K562 (cell line): Measurements from ENCODE around the gene KRTAP23-1. TPM values are rescaled to one million over a fixed set of nuclear protein-coding genes. Genes with fewer than 3 reads are reported as not detected.

Source experiments
- ATAC-seq: fragments of 200-7000 bp; cut with Tn5 transposase; 3 replicates; pipeline ENCODE4 v1.9.1; 2020; ENCODE audit warnings: moderate library complexity
- BruUV-seq: library from RNA; stranded (reverse); fragments of 400-500 nt; replicated peaks from 2 replicates; lab custom pipeline; 2021; lab: Mats Ljungman, UMichigan
- CTCF ChIA-PET: fragments of 300-600 bp; formaldehyde crosslinking; extraction: SDS; loops from one replicate; lab custom pipeline; 2021; ENCODE audit warnings: low intra/inter-chr PET ratio; lab: Yijun Ruan, JAX
- POLR2A ChIA-PET: fragments of 300-600, 350-650 bp; sonication (Branson Sonifier 250); formaldehyde crosslinking; extraction: SDS; loops from one replicate; lab custom pipeline; 2021; ENCODE audit warnings: antibody characterized with exemption, inconsistent platforms; lab: Yijun Ruan, JAX
- DNase-seq, 4 experiments: peaks; one replicate each; pipeline versions ENCODE4 v3.0.0 to v3.0.0-alpha.2; 2011 to 2018; ENCODE audit warnings: low spot score in 3 of 4, mixed read lengths in 3 of 4; ENCODE audit errors: extremely low read depth in 1 of 4
- FAIRE-seq: peaks from 2 replicates; lab custom pipeline; 2011; peaks lifted over from hg19 to GRCh38; lab: Jason Lieb, UNC
- H2AFZ ChIP-seq: 2 replicates; pipeline ENCODE4 v1.6.0; 2011; ENCODE audit warnings: low read depth, low read length, control low read depth, inconsistent platforms
- H3K27ac ChIP-seq: fragments of 200-600 bp; 3 replicates; pipeline ENCODE4 v1.8.0; 2011; ENCODE audit warnings: low read depth, mild to moderate bottlenecking, control low read depth, inconsistent platforms, low read length, moderate library complexity, mixed read lengths; ENCODE audit errors: extremely low read depth
- H3K27me3 ChIP-seq, 2 experiments: fragments of 300-600 bp in 1 of 2; 2 replicates in 1 of 2; 3 replicates in 1 of 2; pipeline versions ENCODE4 v1.6.0 to v1.8.0; 2011; ENCODE audit warnings: inconsistent platforms in 2 of 2, low read length in 2 of 2, mild to moderate bottlenecking in 1 of 2, mixed read lengths in 1 of 2, moderate library complexity in 1 of 2; ENCODE audit not compliant: control insufficient read depth in 2 of 2, insufficient read depth in 2 of 2
- H3K36me3 ChIP-seq: fragments of 300-600 bp; 3 replicates; pipeline ENCODE4 v1.8.0; 2011; ENCODE audit warnings: mild to moderate bottlenecking, low read length, inconsistent platforms; ENCODE audit not compliant: control insufficient read depth, insufficient read depth
- H3K4me1 ChIP-seq, 2 experiments: fragments of 200-600 bp in 1 of 2; replicated peaks in 1 of 2; 2 replicates in 1 of 2; 3 replicates in 1 of 2; pipeline versions ENCODE4 v1.5.1 to v1.8.0; 2011; ENCODE audit warnings: inconsistent platforms in 2 of 2, low read length in 2 of 2, mild to moderate bottlenecking in 1 of 2, mixed read lengths in 1 of 2, moderate library complexity in 1 of 2; ENCODE audit not compliant: control insufficient read depth in 2 of 2, insufficient read depth in 2 of 2
- H3K4me2 ChIP-seq: 2 replicates; pipeline ENCODE4 v1.6.1; 2011; ENCODE audit warnings: low read length, control low read depth, inconsistent platforms, mixed read lengths; ENCODE audit not compliant: insufficient read depth
- H3K4me3 ChIP-seq: fragments of 200-600 bp; sonication (generic), shearing (Covaris generic); 2 replicates; pipeline ENCODE4 v1.5.1; 2016; ENCODE audit warnings: control low read depth, inconsistent platforms
- H3K79me2 ChIP-seq: fragments of 200-600 bp; 3 replicates; pipeline ENCODE4 v1.8.0; 2011; ENCODE audit warnings: low read length, inconsistent platforms; ENCODE audit not compliant: control insufficient read depth, insufficient read depth
- H3K9ac ChIP-seq, 2 experiments: 2 replicates each; pipeline versions ENCODE4 v1.6.0 to v1.6.1; 2011; ENCODE audit warnings: low read depth in 2 of 2, low read length in 2 of 2, control low read depth in 1 of 2, inconsistent platforms in 1 of 2, mild to moderate bottlenecking in 1 of 2, mixed read lengths in 1 of 2; ENCODE audit not compliant: insufficient read depth in 1 of 2
- H3K9me1 ChIP-seq: one replicate; pipeline ENCODE4 v1.6.0; 2011; ENCODE audit warnings: inconsistent platforms, mild to moderate bottlenecking, low read length, moderate library complexity; ENCODE audit not compliant: control insufficient read depth, insufficient read depth
- H3K9me3 ChIP-seq: replicated peaks from 2 replicates; pipeline ENCODE4 v1.5.1; 2011; ENCODE audit warnings: low read depth, low read length, inconsistent platforms; ENCODE audit not compliant: control insufficient read depth, insufficient read depth
- H4K20me1 ChIP-seq: replicated peaks from 2 replicates; pipeline ENCODE4 v1.6.1; 2011; ENCODE audit warnings: low read length, inconsistent platforms, mixed read lengths; ENCODE audit not compliant: control insufficient read depth, insufficient read depth
- RAD21 ChIP-seq, 2 experiments: fragments of 250-450 bp in 1 of 2; fragments of 450-650 bp in 1 of 2; sonication (Bioruptor Pico) in 1 of 2; formaldehyde crosslinking in 1 of 2; IDR thresholded peaks in 1 of 2; conservative IDR thresholded peaks in 1 of 2; 2 replicates each; pipeline versions ENCODE4 v1.4.0 to v1.8.0; 2020 to 2022; ENCODE audit warnings: mild to moderate bottlenecking in 2 of 2, moderate library complexity in 1 of 2
- REST ChIP-seq, 2 experiments: fragments of 450-650 bp; formaldehyde crosslinking in 1 of 2; IDR thresholded peaks; 2 replicates each; pipeline versions ENCODE4 v1.4.0 to v1.6.1; 2014 to 2020; ENCODE audit warnings: mild to moderate bottlenecking in 2 of 2, borderline replicate concordance in 1 of 2, low read depth in 1 of 2
- SMC3 ChIP-seq: conservative IDR thresholded peaks from 2 replicates; pipeline ENCODE4 v1.6.1; 2011; ENCODE audit warnings: low read depth, low read length, improper control_type of control experiment; ENCODE audit not compliant: insufficient read depth
- whole genome bisulfite sequencing: fragments of 100-300 bp; shearing (Covaris generic); methylation state at CpG from one replicate; pipeline ENCODE4 v1.1.6; 2016; ENCODE audit warnings: low coverage, mixed read lengths; ENCODE audit not compliant: insufficient coverage; ENCODE audit errors: missing lambda C conversion rate; 5-methylcytosine and 5-hydroxymethylcytosine counted together
- in situ Hi-C: fragments of 300-500 bp; cut with MboI; formaldehyde crosslinking; loops from 4 replicates; pipeline ENCODE4 v1.15.0; 2018; ENCODE audit warnings: inconsistent platforms, mixed read lengths
- intact Hi-C: fragments of 100-400 bp; cut with micrococcal nuclease; formaldehyde crosslinking; loops from 2 replicates; pipeline ENCODE4 v1.14.2; 2022
- polyA plus RNA-seq, 8 experiments: library from polyadenylated mRNA; depleted of rRNA in 4 of 8; stranded (reverse) in 5 of 8; unstranded in 3 of 8; fragments of >200 nt; fragmentation: Nextera tagmentation in 2 of 8; fragmentation: Illumina TruSeq in 1 of 8; extraction: Ambion mirVana in 2 of 8; extraction: Trizol in 1 of 8; gene quantifications; 2 replicates each; pipeline versions ENCODE4 v1.2.1 to v1.2.3, GENCODE V29; 2011 to 2014; ENCODE audit warnings: inconsistent platforms in 1 of 8, missing spikeins in 1 of 8
- total RNA-seq, 7 experiments: library from RNA; depleted of rRNA in 6 of 7; stranded (reverse); fragments of >200 nt in 6 of 7; fragmentation: Illumina TruSeq in 2 of 7; extraction: Trizol in 2 of 7; gene quantifications; 2 replicates each; pipeline versions ENCODE4 v1.2.1 to v1.2.3, GENCODE V29; 2011 to 2021; ENCODE audit warnings: low replicate concordance in 1 of 7
- TF ChIP-seq, protein P1 (sequence below), 2 experiments: fragments of 150-350 bp in 1 of 2; IDR thresholded peaks; 2 replicates each; pipeline ENCODE4 v1.6.1; 2012 to 2016; ENCODE audit warnings: low read depth in 2 of 2, low read length in 2 of 2, mild to moderate bottlenecking in 1 of 2, moderate library complexity in 1 of 2

KRTAP23-1 gene
- total and polyA plus RNA-seq, 9 of the 15 experiments (the other 6 are each of a cell fraction or from before 2014, with no cell fraction given): not detected

- Histone ChIP-seq H3K9me3 (no peaks in the 10 kb centered on the region), H3K9me1 (no peaks in the 10 kb centered on the region), H3K79me2 (no peaks in the 10 kb centered on the region), H2AFZ (no peak overlapping the region), H3K4me2 (no peak overlapping the region), H3K27ac (no peak overlapping the region), H3K9ac (no peak overlapping the region), H3K27me3 (no peaks in the 10 kb centered on the region), H4K20me1 (no peaks in the 10 kb centered on the region), H3K36me3 (no peaks in the 10 kb centered on the region), H3K4me1 (no peaks in the 10 kb centered on the region), H3K4me3 (no peak overlapping the region)
- in situ Hi-C loops (no loop called here), intact Hi-C loops (loop anchor here (2.0 kb wide), 1 partner anchor 746 kb away; no protein-coding TSS in a partner anchor)
- no TSS peak for BruUV-seq
- WGBS: 2% methylated on average over 2 of the region's 2 CpGs
- POLR2A ChIA-PET: no interaction called here
- ATAC-seq: 0 out of 3 replicates have a peak, but pooled peaks have one; percentile 48
- FAIRE-seq: no peak
- DNase-seq: peak; percentile 30 to 48 (median 41)
- CTCF ChIA-PET: interaction anchor here (0.7 kb wide), 1 partner anchor 746 kb away, joined by 4 read pairs; no protein-coding TSS in a partner anchor
- TF ChIP-seq, protein P1, sequence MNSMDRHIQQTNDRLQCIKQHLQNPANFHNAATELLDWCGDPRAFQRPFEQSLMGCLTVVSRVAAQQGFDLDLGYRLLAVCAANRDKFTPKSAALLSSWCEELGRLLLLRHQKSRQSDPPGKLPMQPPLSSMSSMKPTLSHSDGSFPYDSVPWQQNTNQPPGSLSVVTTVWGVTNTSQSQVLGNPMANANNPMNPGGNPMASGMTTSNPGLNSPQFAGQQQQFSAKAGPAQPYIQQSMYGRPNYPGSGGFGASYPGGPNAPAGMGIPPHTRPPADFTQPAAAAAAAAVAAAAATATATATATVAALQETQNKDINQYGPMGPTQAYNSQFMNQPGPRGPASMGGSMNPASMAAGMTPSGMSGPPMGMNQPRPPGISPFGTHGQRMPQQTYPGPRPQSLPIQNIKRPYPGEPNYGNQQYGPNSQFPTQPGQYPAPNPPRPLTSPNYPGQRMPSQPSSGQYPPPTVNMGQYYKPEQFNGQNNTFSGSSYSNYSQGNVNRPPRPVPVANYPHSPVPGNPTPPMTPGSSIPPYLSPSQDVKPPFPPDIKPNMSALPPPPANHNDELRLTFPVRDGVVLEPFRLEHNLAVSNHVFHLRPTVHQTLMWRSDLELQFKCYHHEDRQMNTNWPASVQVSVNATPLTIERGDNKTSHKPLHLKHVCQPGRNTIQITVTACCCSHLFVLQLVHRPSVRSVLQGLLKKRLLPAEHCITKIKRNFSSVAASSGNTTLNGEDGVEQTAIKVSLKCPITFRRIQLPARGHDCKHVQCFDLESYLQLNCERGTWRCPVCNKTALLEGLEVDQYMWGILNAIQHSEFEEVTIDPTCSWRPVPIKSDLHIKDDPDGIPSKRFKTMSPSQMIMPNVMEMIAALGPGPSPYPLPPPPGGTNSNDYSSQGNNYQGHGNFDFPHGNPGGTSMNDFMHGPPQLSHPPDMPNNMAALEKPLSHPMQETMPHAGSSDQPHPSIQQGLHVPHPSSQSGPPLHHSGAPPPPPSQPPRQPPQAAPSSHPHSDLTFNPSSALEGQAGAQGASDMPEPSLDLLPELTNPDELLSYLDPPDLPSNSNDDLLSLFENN (IDR thresholded peaks at IDR 0.05; ENCODE audit: low read depth in 2 of 2, low read length in 2 of 2): no peak
- peak; percentile 7; the same call in 1 of the 2 replicates for TF ChIP-seq REST (IDR thresholded peaks at IDR 0.05; ENCODE audit: borderline replicate concordance)
- TF ChIP-seq REST (CRISPR knock-in tag; IDR thresholded peaks at IDR 0.05; ENCODE audit: low read depth): no peak
- 0 out of 2 replicates have a peak, but pooled peaks have one; percentile 22 for TF ChIP-seq SMC3
- TF ChIP-seq RAD21 (CRISPR knock-in tag; conservative IDR thresholded peaks at IDR 0.05 in 1 of 2, IDR thresholded peaks at IDR 0.05 in 1 of 2): peak; percentile 47 to 61
Observed at GRCh38 chr21:30340714-30341573, 7.5 kb downstream of the KRTAP23-1 start.
